RCC 7860 (cell line): ENCODE data around the gene MORN3.
A peak's percentile ranks its signal among the peaks of the same experiment; 100 is the strongest.
"Not testable (repeated sequence)": the region's sequence is repeated elsewhere in the genome, so short reads cannot be mapped to it uniquely, and the experiment has no call there.

ENCODE experiments used
- DNase-seq: peaks from one replicate; pipeline ENCODE4 v3.0.0-alpha.2; 2015; ENCODE audit warnings: low spot score
- FAIRE-seq: peaks from 2 replicates; lab custom pipeline; 2012; peaks lifted over from hg19 to GRCh38; lab: Jason Lieb, UNC

The MORN3 gene

DNA sequence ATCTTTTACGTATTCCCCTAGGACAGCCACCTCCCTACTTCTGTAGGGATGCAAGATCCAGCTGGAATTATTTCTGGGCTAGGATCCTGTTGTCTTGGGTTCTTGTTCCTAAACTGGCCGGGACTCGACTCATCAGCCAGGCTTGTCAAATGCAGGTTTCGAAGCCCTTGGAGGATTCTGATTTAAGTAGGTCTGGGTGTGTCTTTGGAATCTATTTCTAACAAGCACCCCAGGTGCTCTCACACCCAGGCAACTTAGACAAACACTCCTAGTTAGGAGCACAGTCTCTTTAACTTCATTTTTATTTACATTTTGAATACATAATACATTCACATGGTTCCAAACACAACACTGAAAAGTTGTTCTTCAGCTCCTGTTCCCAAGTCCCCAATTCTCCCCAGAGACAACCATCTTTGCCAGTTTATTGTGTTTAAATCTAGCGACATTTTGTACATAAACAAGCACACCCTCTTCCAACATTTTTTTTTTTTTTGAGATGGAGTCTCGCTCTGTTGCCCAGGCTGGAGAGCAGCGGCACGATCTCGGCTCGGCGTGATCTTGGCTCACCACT lies 20.9 kb downstream of the MORN3 start:
- DNase-seq (no peak), FAIRE-seq (no peak)

DNA sequence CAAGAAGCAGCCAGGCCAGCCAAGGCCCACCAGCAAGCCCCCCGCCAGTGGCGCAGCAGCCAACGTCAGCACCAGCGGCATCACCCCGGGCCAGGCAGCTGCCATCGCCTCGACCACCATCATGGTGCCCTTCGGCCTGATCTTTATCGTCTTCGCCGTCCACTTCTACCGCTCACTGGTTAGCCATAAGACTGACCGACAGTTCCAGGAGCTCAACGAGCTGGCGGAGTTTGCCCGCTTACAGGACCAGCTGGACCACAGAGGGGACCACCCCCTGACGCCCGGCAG lies 28.2 kb downstream of the MORN3 start:
- FAIRE-seq (no peak), DNase-seq (no peak)

DNA sequence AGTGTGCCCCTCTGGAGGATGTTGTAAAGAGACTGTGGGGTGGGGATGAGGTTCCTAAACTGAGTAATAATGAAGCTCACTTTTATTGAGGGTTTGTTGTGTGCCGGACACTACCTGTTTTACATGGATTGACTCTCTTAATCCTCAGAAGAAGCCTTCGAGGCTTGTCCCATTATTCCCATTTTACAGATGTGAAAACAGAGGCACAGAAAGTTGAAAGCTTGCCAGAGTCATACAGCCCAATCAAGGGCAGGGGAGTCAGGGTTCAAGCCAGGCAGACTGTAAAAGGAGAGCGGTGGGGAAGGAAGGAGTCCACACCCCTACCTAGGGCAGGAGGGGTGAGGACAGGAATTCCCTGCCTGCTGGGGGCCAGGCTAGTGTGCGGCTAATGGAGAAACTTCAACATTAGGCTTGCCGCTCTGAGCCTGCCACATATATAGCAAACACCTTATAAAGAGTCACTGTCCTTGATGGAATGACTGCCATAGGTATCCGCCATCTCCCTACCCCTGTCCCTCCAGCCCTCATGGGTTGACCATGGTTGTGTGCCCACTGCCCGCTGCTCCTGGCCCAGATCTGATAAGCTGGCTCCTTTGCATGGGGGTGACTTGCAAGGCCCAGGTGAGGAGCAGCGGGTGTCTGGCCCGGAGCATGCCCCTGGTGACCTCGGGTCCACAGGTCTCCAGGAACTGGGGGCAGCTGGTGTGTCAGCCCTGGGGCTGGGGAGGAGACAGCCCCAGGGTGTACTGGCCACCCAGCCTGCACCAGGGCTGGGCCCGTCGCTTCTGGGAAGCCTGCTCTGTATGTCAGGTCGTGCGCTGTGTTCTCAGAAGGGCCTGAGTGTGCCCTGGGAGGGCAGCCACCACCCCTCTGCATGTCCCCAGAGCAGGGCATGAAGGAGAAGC lies 30.9 kb downstream of the MORN3 start:
- DNase-seq (no peak), FAIRE-seq (no peak)

DNA sequence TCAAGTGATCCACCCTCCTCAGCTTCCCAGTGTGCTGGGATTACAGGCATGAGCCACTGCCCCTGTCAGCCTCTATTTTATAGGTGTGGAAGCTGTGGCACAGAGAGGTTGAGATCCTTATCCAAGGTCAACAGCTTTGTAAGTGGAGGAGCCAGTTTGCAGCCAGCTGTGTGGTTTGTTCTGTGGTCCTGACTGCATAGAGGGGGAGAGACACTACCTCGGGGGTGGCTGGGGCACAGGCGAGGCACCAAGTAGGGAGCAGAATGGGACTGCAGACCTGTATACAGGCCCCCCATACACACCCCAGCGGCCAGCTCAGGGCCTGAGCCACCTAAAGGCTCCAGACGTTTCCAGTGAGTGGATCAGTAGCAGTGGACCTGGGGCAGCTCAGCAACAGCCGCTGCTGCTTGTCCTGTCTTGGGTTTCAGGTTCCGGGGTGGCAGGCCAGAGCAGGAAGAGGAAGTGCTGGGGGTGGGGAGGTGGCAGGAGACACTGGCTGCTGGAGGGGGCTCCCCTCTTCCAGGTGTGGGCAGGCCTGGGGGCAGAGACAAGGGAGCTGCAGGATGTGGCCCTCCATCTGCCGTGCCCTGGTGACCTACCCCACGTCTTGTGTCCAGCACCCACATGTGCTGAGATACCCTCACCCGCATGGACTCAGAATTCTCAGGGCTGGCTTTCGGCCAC lies 32.1 kb downstream of the MORN3 start:
- no peak for DNase-seq
- FAIRE-seq = no peak

DNA sequence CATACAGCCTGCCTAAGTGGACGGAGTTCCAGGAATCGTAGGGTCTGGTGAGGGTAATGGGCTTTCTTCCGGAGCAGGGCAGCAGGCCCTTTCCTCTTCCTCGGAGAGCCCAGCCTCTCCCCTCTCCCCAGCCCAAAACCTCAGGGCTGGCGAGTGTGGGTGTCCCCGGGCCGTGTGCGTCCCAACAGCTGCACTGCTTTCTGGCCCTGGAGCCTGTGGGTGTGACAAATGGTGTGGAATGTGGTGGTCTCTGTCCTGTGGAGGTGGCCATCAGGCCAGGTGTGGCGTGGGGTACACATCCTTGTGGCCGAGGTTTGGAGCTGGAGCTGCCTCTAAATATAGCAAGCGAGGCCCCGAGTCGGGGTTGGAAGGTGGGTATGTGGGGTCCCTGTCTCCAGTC lies 34.6 kb downstream of the MORN3 start:
- FAIRE-seq (no peak), DNase-seq (no peak)

DNA sequence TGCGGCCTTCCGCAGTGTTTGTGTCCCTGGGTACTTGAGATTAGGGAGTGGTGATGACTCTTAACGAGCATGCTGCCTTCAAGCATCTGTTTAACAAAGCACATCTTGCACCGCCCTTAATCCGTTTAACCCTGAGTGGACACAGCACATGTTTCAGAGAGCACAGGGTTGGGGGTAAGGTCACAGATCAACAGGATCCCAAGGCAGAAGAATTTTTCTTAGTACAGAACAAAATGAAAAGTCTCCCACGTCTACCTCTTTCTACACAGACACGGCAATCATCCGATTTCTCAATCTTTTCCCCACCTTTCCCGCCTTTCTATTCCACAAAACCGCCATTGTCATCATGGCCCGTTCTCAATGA lies 35.6 kb downstream of the MORN3 start:
- DNase-seq, FAIRE-seq: not testable (repeated sequence)

DNA sequence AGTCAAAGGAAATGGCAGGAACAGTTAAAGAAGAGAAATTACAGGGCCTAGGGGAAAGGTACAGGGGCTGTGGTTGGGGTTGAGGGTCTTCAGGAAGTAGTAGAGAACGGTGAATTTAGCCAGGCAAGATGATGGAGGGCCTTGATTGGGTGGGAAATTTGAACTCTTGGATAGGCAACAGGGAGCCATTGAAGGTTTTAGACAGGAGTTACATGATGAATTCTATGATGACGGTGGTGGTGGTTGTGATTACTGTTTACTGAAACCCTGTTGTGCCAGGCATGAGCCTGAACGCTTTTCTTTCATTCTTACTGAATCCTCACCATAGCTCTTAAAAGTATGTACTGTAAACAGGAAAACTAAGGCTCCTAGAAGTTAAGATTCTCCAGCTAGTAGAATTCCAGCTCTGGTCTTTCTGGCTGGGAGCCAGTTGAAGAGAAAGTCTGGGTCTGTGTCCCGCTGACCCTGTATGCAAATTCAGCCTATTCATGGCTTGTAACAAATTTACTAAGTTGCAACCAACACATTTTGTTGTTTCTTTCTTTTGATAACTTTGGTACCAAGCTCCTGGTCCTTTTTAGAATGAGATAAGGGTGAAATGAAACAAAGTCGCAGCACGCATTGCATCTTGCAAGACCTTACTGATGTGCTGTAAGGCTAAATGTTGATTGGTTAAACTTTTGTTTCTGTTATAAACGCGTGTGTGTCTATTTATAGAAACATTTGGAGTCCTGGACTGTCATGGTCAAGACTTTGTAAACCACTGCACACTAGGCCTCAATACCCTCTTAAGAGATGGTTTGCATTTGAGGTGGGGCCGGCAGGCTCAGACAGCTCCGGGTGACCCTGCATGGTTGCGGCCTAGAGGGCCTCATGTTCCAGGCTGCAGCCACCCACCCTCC lies 37.1 kb downstream of the MORN3 start:
- FAIRE-seq (no peak), DNase-seq (no peak)

DNA sequence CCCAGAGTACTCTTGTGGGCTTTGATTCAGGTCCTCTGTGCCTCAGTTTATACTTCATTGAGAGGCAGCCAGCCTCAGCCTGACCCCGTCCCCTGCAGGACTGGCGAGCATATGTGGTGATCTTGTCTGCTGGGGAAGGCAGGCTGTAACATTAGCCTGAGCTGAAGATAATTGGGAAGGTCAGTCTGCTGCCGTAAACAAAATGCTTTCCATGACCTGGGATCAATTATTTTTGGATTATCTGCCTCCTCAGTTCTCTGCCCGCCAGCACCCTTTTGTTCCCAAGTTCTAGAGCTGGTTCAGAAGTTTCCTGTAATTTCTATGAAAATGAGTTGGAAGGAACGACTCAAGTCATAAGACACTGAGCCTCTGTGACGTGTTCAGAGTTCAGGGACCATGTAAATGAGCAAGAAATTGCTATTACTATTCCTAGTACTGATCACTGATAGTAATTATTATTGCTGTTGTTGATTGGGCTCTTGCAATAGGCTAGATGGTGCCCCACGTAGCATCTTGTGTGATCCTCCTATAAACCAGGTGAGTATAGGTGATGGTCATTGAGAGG lies 38.6 kb downstream of the MORN3 start:
- FAIRE-seq = no peak
- no peak for DNase-seq

DNA sequence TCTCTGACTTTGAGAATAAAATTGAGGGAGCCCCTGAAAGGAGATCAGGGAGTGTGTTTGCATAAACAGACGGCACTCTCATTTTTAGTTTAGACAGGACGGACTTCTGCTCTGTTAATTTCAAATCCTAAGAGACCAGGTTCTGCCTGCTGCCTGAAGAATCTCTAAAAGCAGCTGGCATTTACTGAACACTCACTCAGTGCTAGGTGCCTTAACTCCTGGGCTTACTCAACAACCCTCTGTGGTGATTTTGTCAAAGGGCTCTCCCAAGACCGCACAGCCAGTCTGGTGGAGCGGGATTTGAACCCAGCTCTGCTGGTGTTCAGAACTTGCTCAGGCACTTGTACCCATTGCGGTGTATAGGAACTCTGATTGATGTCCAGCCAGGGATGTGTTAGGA lies 40.9 kb downstream of the MORN3 start:
- FAIRE-seq (no peak), DNase-seq (no peak)

DNA sequence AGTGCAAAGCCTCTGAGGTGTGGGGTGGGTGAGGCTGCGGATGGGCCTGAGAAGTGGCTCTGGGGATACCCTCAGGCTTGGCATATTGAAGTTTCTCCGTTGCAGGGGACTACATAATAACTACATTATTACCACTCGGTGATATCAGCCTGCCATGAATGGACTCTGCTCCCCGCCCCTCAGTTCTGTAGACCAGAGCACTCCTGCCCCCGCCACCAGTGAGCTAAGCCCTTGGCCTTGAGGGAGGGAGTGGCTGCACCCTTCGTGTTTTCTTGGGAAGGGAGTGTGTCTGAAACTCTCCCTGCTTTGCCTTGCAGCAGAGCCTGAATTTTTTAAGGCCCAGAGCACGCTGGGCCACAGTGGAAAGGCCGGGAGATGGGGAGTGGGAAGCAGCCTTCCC lies 41.4 kb downstream of the MORN3 start:
- FAIRE-seq (no peak), DNase-seq (no peak)

DNA sequence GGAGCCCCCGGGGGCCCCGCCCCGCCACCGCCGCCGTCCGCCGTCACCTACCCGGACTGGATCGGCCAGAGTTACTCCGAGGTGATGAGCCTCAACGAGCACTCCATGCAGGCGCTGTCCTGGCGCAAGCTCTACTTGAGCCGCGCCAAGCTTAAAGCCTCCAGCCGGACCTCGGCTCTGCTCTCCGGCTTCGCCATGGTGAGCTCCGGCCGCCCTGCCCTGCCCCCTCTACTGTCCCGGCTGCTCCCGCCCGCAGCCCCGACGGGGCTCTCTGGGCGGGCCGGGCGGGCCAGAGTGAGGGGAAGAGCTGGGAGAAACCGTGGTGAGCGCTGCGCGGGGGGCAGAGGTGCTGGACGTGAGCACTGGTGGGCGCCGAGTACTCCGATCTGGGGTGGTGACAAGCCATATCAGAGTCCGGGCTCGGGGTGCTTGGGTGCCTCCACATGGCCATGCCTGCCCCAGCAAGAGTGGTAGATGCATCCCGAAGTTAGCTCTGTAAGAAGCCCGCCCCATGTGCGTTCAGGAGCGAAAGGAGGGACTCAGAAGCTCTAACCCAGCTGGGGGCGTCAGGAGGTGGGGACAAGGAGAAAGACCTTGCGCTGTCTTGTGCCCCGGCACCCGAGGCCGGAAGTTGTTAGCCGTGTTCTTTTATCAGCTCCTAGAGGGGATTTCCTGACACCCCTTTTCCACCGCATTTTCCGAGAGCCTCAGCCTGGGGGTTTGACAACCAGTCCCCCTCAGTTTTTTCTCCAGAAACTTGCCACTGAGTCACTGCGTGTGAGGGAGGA lies 42.4 kb downstream of the MORN3 start:
- FAIRE-seq (no peak), DNase-seq (peak; percentile 59)

DNA sequence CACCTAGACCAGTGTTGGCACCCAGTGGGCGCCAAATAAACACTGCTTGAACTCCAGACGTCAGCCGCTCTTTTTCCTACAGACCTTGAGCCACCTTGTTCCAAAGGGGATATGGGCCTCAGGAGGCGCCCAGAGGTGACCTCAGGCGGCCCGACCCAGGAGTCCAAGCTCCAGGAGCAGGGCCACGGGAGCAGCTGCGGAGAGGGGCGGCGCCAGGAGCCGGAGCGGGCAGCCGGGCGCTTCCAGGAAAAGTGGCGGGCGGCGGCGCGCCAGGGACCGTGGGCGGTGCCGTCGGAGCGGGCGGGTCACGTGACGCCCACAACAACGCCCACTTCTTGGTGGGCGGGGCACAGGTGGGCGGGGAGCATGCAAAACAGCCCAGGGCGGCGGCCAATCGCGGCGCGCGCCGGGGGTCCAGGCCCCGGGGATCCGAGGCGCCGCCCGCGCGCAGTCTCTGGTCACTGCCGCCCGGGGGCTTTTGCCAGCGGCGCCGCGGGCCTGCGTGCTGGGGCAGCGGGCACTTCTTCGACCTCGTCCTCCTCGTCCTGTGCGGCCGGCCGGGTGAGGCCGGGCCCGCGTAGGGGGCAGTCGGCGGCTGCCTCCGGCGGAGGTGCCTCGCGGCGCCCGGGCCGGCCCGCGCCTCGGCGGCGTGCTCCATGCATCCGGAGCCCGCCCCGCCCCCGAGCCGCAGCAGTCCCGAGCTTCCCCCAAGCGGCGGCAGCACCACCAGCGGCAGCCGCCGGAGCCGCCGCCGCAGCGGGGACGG lies 43.2 kb downstream of the MORN3 start, which contains the start of gene ORAI1:
Gene ORAI1, plus strand, starts transcription at position 444 of the 766 bp plus-strand sequence.
- DNase-seq (peak; percentile 76), FAIRE-seq (no peak)

DNA sequence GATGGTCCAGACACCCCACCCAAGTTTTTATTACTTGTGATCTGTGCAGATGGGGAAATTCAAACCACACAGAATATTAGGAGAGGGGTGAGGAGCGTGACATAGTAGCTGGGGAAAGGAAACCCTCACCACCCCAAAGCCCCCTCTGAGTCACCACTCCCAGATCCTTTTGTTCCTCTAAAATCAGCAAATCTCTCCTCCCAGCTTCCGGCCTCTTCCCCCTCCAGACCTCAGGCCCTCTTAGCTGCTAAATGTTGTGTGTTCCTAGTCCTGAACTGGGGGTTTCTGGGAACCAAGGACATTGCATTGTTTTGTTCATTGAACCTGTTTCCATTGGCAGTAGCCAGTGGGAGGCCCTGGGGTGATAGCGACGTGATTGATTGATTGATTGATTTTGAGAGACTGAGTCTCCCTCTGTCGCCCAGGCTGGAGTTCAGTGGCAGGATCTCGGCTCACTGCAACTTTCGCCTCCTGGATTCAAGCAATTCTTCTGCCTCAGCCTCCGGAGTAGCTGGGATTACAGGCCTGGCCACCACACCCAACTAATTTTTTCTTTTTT lies 49.0 kb downstream of the MORN3 start:
- DNase-seq (no peak), FAIRE-seq (no peak)

DNA sequence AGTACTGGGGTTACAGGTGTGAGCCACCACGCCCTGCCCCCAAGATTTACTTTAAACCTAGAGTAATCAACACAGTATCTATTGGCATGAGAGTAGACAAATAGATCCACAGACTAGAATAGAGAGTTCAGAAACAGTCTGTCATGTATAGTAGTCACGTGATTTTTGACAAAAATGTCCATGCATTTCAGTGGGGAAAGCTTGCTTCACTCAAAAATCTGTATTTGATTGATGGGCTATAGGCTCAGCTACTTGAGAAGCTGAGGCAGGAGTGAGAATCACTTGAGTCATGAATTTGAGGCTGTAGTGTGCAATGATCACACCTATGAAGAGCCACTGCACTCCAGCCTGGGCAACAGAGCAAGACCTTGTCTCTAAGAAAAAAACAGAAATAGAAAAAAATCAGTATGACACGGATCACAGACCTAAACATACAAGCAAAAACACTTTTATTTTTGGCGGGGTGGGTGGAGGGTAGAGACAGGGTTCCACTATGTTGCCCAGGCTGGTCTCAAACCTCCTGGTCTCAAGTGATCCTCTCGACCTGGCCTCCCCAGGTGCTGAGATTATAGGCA lies 50.7 kb downstream of the MORN3 start:
- DNase-seq = no peak
- FAIRE-seq = no peak

DNA sequence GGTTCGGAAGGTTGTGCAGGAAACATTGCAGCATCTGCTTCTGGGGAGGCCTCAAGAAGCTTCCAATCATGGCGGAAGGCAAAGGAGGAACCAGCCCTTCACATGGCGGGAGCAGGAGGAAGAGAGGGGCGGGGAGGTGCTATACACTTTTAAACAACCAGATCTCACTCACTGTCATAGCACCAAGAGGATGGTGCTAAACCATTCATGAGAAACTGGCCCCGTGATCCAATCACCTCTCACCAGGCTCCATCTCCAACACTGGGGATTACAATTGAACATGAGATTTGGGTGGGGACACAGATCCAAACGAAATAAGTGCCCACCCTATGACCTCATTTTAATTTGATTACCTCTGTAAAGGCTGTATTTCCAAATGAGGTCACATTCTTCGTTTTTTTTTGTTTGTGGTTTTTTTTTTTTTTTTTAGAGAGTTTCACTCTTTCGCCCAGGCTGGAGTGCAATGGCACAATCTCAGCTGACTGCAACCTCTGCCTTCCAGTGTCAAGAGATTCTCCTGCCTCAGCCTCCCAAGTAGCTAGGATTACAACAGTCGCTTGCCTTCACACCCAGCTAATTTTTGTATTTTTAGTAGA lies 54.5 kb downstream of the MORN3 start:
- DNase-seq (no peak), FAIRE-seq (no peak)

DNA sequence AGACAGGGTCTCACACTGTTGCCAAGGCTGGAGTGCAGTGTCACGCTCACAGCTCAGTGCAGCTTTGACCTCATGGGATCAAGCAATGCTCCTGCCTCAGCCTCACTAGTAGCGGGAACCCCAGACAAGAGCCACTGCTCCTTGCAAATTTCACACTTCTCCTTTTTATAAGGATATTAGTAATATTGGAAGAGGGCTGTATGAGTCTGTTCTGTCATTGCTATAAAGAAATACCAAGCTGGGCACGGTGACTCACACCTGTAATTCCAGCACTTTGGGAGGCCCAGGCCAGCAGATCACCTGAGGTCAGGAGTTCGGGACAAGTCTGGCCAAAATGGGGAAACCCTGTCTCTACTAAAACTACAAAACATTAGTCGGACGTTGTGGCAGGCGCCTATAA lies 56.0 kb downstream of the MORN3 start:
- FAIRE-seq (no peak), DNase-seq (no peak)

DNA sequence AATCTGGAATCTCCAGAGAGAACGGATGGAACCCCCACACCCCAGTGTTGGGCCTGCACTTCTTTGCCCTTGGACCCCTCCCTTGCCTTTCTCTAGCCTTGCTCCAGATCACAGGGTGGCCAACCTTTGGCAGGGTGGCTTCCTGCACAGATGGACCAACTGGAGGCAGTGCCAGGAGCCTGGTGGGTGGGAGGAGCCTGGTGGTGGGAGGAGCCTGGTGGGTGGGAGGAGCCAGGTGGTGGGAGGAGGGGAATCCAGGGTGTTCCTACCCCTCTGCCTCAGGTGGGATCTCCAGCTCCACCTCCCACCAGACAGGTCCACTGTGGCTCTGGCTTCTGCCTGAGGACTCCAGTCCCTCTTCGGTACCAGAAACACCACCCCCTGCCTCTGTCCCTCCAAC lies 58.1 kb downstream of the MORN3 start:
- FAIRE-seq (no peak), DNase-seq (no peak)
